ENCODE data around the gene ZNF581. TPM values are rescaled to one million over a fixed set of nuclear protein-coding genes. Genes with fewer than 3 reads are reported as not detected.
A peak's percentile ranks its signal among the peaks of the same experiment; 100 is the strongest.

The ZNF581 gene
- total RNA-seq, 1 donor from 2014 or later, result 22.7 TPM

DNA sequence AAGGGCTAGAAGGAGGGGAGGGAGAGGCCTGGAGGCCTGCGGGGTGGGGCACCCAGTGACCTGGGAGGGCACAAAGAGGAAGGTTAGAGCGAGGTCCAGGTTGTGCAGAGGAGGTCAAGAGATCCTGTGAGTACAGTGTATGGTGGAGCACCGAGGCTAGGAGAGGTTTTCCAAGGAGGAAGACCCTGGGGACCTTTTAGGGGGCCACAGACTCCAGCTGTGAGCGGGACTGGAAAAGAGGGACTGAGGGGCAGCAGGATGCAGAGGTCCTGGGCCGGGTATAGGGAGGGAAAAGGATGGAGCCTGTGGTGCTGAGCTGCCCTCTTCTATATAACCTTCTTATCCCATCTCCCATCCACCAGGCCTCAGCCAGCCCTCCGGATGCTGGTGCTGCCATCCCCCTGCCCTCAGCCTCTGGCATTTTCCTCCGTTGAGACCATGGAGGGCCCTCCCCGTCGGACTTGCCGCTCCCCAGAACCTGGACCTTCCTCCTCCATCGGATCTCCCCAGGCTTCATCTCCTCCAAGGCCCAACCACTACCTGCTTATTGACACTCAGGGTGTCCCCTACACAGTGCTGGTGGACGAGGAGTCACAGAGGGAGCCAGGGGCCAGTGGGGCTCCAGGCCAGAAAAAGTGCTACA lies 863 bp downstream of the ZNF581 start:
- intact Hi-C loops (cut with DNase I), result no loop called here
- Histone ChIP-seq H3K9me3 (no peaks in the 10 kb centered on the region), H3K4me1 (peaks cover 61% of the 10 kb centered on the region), H3K27me3 (ENCODE audit: low read depth) (no peaks in the 10 kb centered on the region), H3K27ac (peak overlapping the region; percentile 81), H3K4me3 (peak overlapping the region; percentile 82), H3K36me3 (peaks cover 12% of the 10 kb centered on the region)
- DNase-seq, result no peak
- TF ChIP-seq, protein P1, sequence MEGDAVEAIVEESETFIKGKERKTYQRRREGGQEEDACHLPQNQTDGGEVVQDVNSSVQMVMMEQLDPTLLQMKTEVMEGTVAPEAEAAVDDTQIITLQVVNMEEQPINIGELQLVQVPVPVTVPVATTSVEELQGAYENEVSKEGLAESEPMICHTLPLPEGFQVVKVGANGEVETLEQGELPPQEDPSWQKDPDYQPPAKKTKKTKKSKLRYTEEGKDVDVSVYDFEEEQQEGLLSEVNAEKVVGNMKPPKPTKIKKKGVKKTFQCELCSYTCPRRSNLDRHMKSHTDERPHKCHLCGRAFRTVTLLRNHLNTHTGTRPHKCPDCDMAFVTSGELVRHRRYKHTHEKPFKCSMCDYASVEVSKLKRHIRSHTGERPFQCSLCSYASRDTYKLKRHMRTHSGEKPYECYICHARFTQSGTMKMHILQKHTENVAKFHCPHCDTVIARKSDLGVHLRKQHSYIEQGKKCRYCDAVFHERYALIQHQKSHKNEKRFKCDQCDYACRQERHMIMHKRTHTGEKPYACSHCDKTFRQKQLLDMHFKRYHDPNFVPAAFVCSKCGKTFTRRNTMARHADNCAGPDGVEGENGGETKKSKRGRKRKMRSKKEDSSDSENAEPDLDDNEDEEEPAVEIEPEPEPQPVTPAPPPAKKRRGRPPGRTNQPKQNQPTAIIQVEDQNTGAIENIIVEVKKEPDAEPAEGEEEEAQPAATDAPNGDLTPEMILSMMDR (IDR thresholded peaks at IDR 0.05), result no peak
- no peak for ATAC-seq

DNA sequence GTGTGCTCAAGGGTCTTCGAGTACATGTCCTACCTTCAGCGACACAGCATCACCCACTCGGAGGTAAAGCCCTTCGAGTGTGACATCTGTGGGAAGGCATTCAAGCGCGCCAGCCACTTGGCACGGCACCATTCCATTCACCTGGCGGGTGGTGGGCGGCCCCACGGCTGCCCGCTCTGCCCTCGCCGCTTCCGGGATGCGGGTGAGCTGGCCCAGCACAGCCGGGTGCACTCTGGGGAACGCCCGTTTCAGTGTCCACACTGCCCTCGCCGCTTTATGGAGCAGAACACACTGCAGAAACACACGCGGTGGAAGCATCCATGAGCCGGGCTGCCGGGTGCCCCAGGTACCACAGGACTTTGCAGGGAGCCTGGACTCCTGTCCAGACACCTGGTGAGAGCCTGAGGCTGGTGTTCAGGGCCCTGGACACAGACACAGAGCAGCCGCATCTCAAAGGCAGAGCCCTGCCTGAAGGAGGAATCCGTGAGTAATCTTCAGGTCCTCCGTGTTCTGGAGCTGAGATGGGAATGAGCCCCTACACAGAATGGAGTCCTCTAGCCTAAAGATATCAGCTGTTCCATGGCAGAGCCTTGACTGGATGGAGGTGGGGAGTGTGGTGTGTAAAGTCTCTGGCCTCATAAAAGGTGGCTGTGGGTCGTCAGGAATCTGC lies 1.5 kb downstream of the ZNF581 start:
- TF ChIP-seq, protein P1 (IDR thresholded peaks at IDR 0.05), result no peak
- no peak for ATAC-seq
- Histone ChIP-seq H3K4me3 (peak overlapping the region; percentile 82), H3K27me3 (ENCODE audit: low read depth) (no peaks in the 10 kb centered on the region), H3K27ac (no peak overlapping the region), H3K36me3 (peaks cover 12% of the 10 kb centered on the region), H3K9me3 (no peaks in the 10 kb centered on the region), H3K4me1 (peaks cover 57% of the 10 kb centered on the region)
- intact Hi-C loops (cut with DNase I), result no loop called here
- no peak for DNase-seq

- DNase-seq (no peak), ATAC-seq (no peak)
- no peak overlapping the region for H3K27ac ChIP-seq
- H3K27me3 ChIP-seq (ENCODE audit: low read depth), result no peaks in the 10 kb centered on the region
- peaks cover 12% of the 10 kb centered on the region for H3K36me3 ChIP-seq
- no peaks in the 10 kb centered on the region for H3K9me3 ChIP-seq
- no peak overlapping the region for H3K4me3 ChIP-seq
- TF ChIP-seq, protein P1 (IDR thresholded peaks at IDR 0.05), result no peak
- intact Hi-C loops (cut with DNase I), result no loop called here
- H3K4me1 ChIP-seq, result peaks cover 52% of the 10 kb centered on the region
Observed at GRCh38 chr19:55645512-55645881, 2.0 kb downstream of the ZNF581 start.

DNA sequence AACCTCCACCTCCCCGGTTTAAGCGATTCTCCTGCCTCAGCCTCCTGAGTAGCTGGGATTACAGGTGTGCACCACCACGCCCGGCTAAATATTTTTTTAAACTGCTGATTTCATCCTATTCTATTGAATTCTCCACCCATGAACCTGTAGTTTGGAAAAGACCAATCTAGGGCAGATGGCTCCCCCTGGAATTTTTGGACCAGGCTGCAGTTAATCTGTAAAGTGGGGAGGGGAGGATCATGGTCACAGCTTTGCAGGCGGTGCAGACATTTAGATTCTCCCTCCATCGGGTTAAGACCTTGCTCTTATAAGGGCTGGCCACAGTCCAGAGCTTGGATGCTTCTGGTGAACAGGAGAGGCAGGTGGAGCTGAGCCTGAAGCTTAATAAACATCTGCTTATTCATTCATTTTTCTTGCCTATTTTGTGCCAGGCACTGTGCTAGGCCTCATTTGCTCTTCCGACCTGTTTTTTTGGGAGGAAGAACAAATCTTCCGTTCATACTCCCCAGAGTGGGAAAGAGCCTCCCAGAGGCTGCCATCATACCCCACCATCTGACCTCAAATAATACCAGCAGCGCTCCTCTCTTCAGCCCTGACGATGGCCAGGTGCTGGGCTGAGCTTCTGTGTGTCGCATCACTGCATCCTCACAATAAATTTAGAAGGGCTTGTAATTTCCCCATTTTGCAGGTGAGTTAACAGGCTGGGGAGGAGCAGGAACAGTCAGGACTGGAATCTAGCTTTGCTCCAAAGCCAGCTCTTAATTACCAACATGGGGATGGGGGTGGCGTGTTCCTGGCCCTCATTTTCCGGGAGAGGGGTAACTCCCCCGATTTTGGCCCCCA lies 3.7 kb downstream of the ZNF581 start:
- ATAC-seq (no peak), DNase-seq (no peak)
- intact Hi-C loops (cut with DNase I), result no loop called here
- Histone ChIP-seq H3K27me3 (ENCODE audit: low read depth) (no peaks in the 10 kb centered on the region), H3K4me3 (peak overlapping the region; percentile 90), H3K36me3 (peaks cover 12% of the 10 kb centered on the region), H3K9me3 (no peaks in the 10 kb centered on the region), H3K27ac (peak overlapping the region; percentile 84), H3K4me1 (peaks cover 45% of the 10 kb centered on the region)
- TF ChIP-seq, protein P1 (IDR thresholded peaks at IDR 0.05), result no peak

DNA sequence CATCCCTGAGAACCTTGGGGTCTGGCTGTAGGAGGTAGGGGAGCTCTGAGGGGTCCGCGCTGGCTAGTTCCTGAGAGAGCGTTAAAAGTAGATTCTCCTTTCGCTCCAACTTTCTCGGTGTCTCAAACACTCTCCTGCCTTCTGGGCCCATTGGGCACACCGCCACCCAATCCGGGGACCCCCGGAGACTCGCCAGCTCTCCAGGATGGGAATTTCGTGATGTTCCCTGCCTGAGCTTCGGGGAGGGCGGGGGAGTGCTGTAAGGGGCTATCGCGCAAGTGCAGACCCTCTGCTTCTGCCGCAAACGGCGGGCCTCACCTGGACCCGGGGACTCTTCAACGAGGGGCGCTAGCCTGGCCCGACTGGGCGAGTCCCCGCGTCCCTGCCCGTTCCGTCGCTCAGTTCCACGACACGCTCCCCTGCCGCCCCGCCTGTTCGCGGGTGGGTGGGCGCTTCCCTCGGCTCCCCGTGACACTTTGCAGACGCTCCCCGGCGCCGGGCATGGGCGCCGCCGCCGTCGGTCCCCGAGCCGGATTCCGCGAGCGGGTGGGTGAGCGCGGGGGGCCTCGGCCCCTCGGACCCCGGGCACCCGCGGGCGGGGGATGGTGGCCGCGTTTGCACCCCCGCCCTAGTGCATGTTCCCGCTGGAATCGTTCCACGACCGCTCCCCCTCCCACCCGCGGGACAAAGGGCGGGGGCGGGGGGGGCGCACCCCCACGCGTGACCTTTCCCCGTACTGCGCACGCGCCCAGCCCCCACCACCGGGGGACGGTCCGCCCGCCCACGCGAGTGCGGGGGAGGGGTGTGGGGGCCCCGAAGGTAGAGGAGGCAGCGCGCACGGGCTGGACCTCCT lies 4.5 kb downstream of the ZNF581 start, which contains the start of gene CCDC106:
CCDC106 (plus strand) TSS at position 481 of the 853 bp plus-strand sequence. CDS start 835 bp downstream, outside the sequence.
- no peaks in the 10 kb centered on the region for H3K9me3 ChIP-seq
- H3K4me3 ChIP-seq, result peak within 1 kb of the TSS; percentile 90
- peak within 1 kb of the TSS; percentile 84 for H3K27ac ChIP-seq
- ATAC-seq (peak; percentile 63 to 71), DNase-seq (peak; percentile 79)
- no peaks in the 10 kb centered on the region for H3K27me3 ChIP-seq (ENCODE audit: low read depth)
- peaks cover 18% of the 10 kb centered on the region for H3K36me3 ChIP-seq
- H3K4me1 ChIP-seq, result peaks cover 38% of the 10 kb centered on the region
- TF ChIP-seq, protein P1 (IDR thresholded peaks at IDR 0.05), result no peak
- intact Hi-C loops (cut with DNase I), result no loop called here

Measured in lower lobe of right lung (tissue), 2 donors.